NCI-H1436 treated with DMSO at 0.1 percent for 48 hours (cell line): ENCODE results near the gene LRRC8E.
"Not testable (repeated sequence)": the region's sequence is repeated elsewhere in the genome, so short reads cannot be mapped to it uniquely, and the experiment has no call there.

Experiments used
- DNase-seq: peaks from one replicate; lab custom pipeline; 2025; lab: John Stamatoyannopoulos, UW

Gene LRRC8E

GRCh38 chr19:7920519-7921301, 32.4 kb downstream of the LRRC8E start:
- peak; percentile 57 for DNase-seq

- no peak for DNase-seq
These were observed 33.1 kb downstream of the LRRC8E start for GRCh38 chr19:7921302-7921966.

GRCh38 chr19:7921967-7922835, 33.9 kb downstream of the LRRC8E start:
- DNase-seq = no peak

GRCh38 chr19:7922836-7923195, 34.5 kb downstream of the LRRC8E start:
- no peak for DNase-seq

GRCh38 chr19:7923295-7924191, 35.2 kb downstream of the LRRC8E start:
- no peak for DNase-seq

GRCh38 chr19:7924241-7924640, 35.9 kb downstream of the LRRC8E start:
- DNase-seq = no peak

- DNase-seq = no peak
These were observed 36.4 kb downstream of the LRRC8E start for GRCh38 chr19:7924651-7925170.

GRCh38 chr19:7925171-7925851, 37.0 kb downstream of the LRRC8E start:
- DNase-seq = no peak

GRCh38 chr19:7926021-7926726, 37.9 kb downstream of the LRRC8E start, which contains the start of gene CTXN1:
TSS of gene CTXN1 (minus strand) at chr19:7926135. CDS start at chr19:7925538, 597 bp downstream.
- DNase-seq = no peak

- DNase-seq = no peak
These were observed 38.7 kb downstream of the LRRC8E start for GRCh38 chr19:7926727-7927604.

- no peak for DNase-seq
These were observed 39.5 kb downstream of the LRRC8E start for GRCh38 chr19:7927605-7928333.

GRCh38 chr19:7928334-7928706, 40.0 kb downstream of the LRRC8E start:
- DNase-seq = no peak

- DNase-seq = no peak
These were observed 40.7 kb downstream of the LRRC8E start for GRCh38 chr19:7928741-7929701.

- not testable (repeated sequence) for DNase-seq
These were observed 41.7 kb downstream of the LRRC8E start for GRCh38 chr19:7930030-7930429.

- DNase-seq = no peak
These were observed 42.5 kb downstream of the LRRC8E start for GRCh38 chr19:7930765-7931164.

- DNase-seq = no peak
These were observed 43.1 kb downstream of the LRRC8E start for GRCh38 chr19:7931221-7932061.
